ENCODE measurements around the gene ZNF280D. TPM values are rescaled to one million over a fixed set of nuclear protein-coding genes. Genes with fewer than 3 reads are reported as not detected.

The ZNF280D gene
- total RNA-seq, 4 donors from 2014 or later: 44.9 to 73.9 (median 52.4) TPM

GRCh38 chr15:56770173-56770572 lies 36.9 kb upstream of the ZNF280D start:
- TF ChIP-seq EP300 (IDR thresholded peaks at IDR 0.05) (no peak), POLR2A (IDR thresholded peaks at IDR 0.05; ENCODE audit: low read depth) (no peak)
- Histone ChIP-seq H3K27me3 (no peaks in the 10 kb centered on the region), H3K27ac (replicated peaks in 1 of 4) (no peak overlapping the region), H3K4me1 (peaks cover 4 to 55% (median 33%) of the 10 kb centered on the region in 4 donors), H3K9me3 (no peaks in the 10 kb centered on the region), H3K4me3 (no peak overlapping the region), H3K36me3 (no peaks in the 10 kb centered on the region)
- intact Hi-C loops (cut with DNase I): no loop called here
- WGBS: 86% methylated on average over 5 of the region's 5 CpGs
- no peak for DNase-seq (ENCODE audit: extremely low spot score)

- DNase-seq (ENCODE audit: extremely low spot score): no peak
- Histone ChIP-seq H3K27me3 (no peaks in the 10 kb centered on the region), H3K4me1 (peaks cover 13 to 61% (median 41%) of the 10 kb centered on the region in 4 donors), H3K36me3 (no peaks in the 10 kb centered on the region), H3K4me3 (no peak overlapping the region), H3K27ac (replicated peaks in 1 of 4) (no peak overlapping the region), H3K9me3 (no peaks in the 10 kb centered on the region)
- TF ChIP-seq POLR2AphosphoS5 (IDR thresholded peaks at IDR 0.05) (no peak), CTCF (IDR thresholded peaks at IDR 0.05) (no peak), EP300 (IDR thresholded peaks at IDR 0.05) (no peak), POLR2A (IDR thresholded peaks at IDR 0.05; ENCODE audit: low read depth) (no peak)
- intact Hi-C loops (cut with DNase I): no loop called here
- 78% methylated on average over 1 of the region's 1 CpG for WGBS
Measured at GRCh38 chr15:56767315-56767714, 34.0 kb upstream of the ZNF280D start.

GRCh38 chr15:56765251-56765650 lies 31.9 kb upstream of the ZNF280D start:
- Histone ChIP-seq H3K27me3 (no peaks in the 10 kb centered on the region), H3K27ac (replicated peaks in 1 of 4) (peak overlapping the region in 2 of 4 donors; percentile 3 to 10), H3K4me1 (peaks cover 13 to 74% (median 57%) of the 10 kb centered on the region in 4 donors), H3K36me3 (no peaks in the 10 kb centered on the region), H3K9me3 (no peaks in the 10 kb centered on the region), H3K4me3 (no peak overlapping the region)
- intact Hi-C loops (cut with DNase I): no loop called here
- TF ChIP-seq EP300 (IDR thresholded peaks at IDR 0.05) (no peak), POLR2AphosphoS5 (IDR thresholded peaks at IDR 0.05) (no peak), POLR2A (IDR thresholded peaks at IDR 0.05; ENCODE audit: low read depth) (no peak), CTCF (IDR thresholded peaks at IDR 0.05) (no peak)
- DNase-seq (ENCODE audit: extremely low spot score): no peak

GRCh38 chr15:56763141-56763895 lies 30.0 kb upstream of the ZNF280D start:
- WGBS: 45% methylated on average over 1 of the region's 1 CpG
- DNase-seq (ENCODE audit: extremely low spot score): no peak
- H3K27ac ChIP-seq (replicated peaks in 1 of 4): peak overlapping the region; percentile 69 to 78 (median 74)

GRCh38 chr15:56760186-56760585 lies 26.9 kb upstream of the ZNF280D start:
- intact Hi-C loops (cut with DNase I): no loop called here
- Histone ChIP-seq H3K9me3 (no peaks in the 10 kb centered on the region), H3K4me3 (no peak overlapping the region), H3K27ac (replicated peaks in 1 of 4) (peak overlapping the region; percentile 21 to 78 (median 32)), H3K27me3 (no peaks in the 10 kb centered on the region), H3K4me1 (peaks cover 9 to 72% (median 60%) of the 10 kb centered on the region in 4 donors), H3K36me3 (no peaks in the 10 kb centered on the region)
- no peak for TF ChIP-seq CTCF (IDR thresholded peaks at IDR 0.05)
- no peak for TF ChIP-seq EP300 (IDR thresholded peaks at IDR 0.05)
- no peak for TF ChIP-seq POLR2A (IDR thresholded peaks at IDR 0.05; ENCODE audit: low read depth)
- TF ChIP-seq POLR2AphosphoS5 (IDR thresholded peaks at IDR 0.05): no peak
- DNase-seq (ENCODE audit: extremely low spot score): no peak

More at GRCh38 chr15:56763141-56763895, 30.0 kb upstream of the ZNF280D start:
- no peak overlapping the region for H3K4me3 ChIP-seq
- intact Hi-C loops (cut with DNase I): no loop called here
- no peaks in the 10 kb centered on the region for H3K36me3 ChIP-seq
- peaks cover 13 to 80% (median 65%) of the 10 kb centered on the region in 4 donors for H3K4me1 ChIP-seq
- TF ChIP-seq POLR2AphosphoS5 (IDR thresholded peaks at IDR 0.05): peak in 1 of 2 donors; percentile 62
- no peak for TF ChIP-seq EP300 (IDR thresholded peaks at IDR 0.05)
- H3K27me3 ChIP-seq: no peaks in the 10 kb centered on the region
- no peaks in the 10 kb centered on the region for H3K9me3 ChIP-seq

Measured in esophagus muscularis mucosa (tissue), 4 donors.